CD4-positive, alpha-beta T cell treated with Interleukin-17A for 1 hour (primary cell): ENCODE data around the gene TECRL.

Experiments
- DNase-seq: peaks from one replicate; pipeline ENCODE4 v3.0.0-alpha.2; 2020

The TECRL gene, protein sequence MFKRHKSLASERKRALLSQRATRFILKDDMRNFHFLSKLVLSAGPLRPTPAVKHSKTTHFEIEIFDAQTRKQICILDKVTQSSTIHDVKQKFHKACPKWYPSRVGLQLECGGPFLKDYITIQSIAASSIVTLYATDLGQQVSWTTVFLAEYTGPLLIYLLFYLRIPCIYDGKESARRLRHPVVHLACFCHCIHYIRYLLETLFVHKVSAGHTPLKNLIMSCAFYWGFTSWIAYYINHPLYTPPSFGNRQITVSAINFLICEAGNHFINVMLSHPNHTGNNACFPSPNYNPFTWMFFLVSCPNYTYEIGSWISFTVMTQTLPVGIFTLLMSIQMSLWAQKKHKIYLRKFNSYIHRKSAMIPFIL

DNA sequence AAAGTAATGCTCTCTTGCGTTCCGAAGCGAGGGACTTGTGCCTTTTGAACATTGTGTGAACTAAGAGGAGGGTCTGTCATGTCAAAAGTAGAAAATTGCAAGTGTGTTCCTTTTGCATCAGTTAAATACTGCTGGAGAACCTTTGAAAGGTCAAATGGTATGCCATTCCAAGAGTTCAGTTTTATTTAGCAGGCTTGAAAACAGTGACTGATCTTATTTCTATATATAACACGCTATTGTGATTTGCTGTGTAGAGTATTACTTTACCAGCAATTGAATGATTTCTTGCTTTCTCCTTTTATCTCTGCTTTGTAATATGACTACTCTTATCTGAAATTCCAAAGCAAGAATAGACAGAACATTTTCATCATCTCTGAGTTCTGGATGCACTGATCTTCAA is at the start of gene TECRL:
Gene TECRL, minus strand, starts transcription at position 151 of the 400 bp plus-strand sequence. Its CDS starts 99 bp downstream, at position 52.
- DNase-seq, result no peak

DNA sequence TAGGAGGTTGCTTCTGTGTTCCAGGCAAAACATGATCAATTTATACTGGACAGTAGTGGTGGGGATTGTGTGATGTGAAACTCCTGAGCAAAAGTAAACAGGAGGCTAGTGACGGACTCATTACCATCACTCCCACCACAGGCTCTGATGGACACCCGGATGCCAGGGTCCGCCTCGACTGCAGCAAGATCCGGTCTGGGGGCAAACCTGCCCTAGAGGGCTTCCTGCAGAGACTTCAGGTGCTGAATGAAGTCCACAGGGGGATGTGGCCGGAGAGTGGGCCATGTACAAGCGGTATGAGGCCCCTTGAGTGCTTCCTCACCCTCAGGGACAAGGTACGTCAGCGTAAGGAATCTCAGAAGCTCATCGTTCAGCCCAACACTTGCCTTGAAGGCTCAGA is 23.4 kb upstream of the TECRL start:
- no peak for DNase-seq

DNA sequence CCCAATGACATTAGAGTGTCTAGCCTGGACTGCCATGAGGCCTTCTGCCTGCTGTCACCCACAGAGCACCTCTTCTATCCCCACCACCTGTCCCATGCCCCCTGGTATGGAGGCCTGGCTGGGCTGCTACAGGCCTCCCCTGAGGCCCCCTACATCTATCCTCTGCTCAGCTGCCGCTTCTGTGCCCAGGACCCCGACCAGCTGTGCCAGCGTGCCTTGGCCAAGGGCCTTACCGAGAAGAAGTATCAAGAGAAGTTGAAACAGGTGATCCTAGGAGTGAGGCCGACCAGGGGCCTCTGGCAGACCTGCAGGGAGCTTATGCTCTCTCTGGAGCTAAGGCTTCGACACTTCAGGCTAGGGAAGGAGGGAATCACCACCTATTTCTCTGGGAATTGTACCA is 21.7 kb upstream of the TECRL start:
- no peak for DNase-seq

DNA sequence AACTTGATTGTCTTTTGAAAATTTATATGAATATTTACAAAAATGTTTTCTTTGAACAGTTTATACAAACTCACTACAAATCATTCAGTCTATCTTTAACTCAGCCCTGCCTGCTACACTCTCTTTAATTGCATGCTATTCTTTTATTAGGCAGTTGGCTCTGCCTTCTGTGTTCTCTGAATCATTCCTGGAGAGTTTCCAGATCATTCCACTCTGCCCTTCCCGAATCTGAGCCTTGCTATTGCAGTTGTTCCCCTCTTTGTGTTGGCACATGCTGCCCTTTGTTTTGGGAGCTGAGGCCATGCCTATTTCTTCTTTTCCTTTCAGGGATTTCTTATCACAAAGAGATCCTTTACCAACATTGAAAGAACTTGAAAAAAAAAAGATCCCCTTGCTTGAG is 8.7 kb upstream of the TECRL start:
- DNase-seq, result no peak

DNA sequence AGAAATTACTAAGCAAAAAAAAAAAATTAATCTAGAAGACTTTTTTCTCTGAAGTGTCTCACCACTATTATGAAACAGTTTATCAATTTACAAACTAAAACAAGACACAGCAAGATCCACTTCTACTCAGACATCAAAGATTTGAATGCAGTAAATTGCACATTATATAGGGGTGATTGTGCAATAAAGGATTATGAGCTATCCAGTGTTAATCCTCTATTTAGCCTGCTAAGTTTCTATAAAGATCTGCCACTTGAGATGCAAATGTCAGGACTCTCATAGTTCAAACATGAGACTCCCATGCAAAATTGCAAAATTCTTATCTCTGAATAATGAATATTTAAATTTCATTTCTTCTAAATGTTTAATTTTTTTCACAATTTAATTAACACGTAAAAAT is 2.2 kb downstream of the TECRL start:
- no peak for DNase-seq

DNA sequence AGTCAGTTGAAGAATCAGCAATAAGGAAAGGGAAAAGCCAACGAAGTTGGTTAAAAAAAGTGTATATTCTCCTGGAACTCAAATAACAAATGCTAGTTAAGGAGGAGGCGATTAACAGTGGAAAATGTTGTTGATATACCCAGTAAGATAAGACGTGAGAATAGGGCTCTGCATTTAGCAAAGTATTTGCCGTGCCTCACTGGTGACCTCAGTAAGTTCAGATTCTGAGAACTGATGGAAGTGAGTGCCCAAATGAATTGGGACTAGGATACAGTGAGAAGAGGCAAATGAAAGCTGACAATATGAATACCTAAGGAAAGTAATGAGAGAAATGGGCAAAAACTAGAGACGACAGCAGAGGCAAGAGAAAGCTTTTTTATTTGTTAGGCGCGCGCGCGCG is 3.5 kb downstream of the TECRL start:
- no peak for DNase-seq

DNA sequence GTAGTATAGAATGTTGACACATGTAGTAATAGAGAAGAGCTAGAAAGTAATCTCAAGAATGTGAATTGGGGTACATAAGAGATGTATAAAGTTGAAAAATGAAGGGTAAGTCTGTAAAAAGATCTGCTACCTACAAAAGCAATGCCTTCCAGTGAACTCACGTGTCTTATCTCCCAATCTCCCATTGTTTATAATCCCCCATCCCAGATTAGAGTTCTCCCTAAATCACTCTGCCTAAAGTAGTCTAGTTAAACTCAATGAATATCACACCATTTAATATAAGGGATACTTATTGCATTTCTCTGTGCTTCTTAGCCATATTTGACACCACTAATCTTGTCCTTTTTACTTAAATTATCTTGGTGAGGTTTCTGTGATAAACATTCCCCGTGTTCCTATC is 6.6 kb downstream of the TECRL start:
- no peak for DNase-seq

DNA sequence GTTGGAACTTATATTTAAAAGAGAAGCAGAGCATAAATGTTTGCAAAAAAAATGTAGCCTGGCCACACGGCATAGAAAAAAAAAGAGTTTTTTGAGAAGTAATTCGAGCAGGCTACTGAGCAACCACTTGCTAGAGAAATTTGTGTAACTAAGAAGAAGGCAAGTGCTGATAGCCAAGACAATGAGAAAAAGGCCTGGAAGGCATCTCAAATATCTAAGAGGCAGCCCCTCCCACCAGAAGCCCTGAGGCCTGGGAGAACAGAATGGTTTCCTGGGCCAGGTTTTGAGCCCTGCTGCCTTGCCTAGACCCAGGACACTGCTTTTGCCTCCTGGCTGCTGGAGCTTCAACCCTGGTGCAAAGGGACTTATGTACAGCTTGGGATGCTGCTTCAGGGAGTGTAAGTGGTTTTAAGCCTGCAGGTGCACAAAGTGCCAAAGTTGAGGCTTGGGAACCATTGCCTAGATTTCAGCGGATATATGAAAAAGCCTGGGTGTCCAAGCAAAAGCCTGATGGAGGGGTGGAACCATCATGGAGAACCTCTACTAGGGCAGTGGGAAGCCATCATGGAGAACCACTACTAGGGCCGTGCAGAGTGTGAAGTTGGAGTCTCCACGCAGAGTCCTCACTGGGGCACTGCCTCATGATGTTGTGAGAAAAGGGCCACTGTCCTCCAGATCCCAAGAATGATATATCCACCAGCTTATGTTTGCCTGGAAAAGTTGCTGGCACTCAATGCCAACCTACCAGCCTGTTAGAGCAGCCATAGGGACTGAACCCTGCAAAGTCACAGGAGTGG is 9.7 kb downstream of the TECRL start:
- DNase-seq, result no peak

DNA sequence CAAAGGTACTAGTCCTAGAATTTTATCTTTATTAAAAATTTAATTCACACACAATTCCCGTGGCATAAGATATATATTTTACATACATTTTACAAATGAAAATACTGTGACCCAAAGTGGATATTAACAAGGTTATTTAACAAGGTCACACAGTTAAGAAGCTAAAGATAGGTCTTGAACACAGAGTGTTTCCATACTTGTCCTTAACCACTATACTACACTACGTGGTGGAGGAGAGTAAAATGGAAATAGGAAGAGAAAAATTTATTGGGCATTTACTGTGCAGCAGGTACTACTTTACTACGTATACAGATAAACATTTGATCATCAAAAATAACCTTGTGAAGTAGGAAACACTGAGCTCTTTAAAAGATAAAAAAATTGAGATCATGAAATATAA is 14.8 kb downstream of the TECRL start:
- DNase-seq, result no peak

DNA sequence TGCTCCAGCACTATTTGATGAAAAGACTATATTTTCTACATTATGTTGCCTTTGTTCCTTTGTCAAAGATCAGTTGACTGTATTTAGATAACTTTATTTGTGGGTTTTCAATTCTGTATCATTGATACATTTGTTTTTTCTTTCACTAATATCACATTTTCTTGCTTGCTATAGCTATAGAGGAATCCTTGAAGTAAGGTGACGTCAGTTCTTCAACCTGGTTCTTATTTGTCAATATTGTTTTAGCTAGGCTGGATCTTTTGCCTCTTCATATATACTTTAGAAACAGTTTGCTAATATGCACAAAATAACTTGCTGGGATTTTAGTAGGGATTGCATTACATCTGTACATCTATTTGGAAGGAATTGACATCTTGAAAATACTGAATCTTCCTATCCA is 21.0 kb downstream of the TECRL start:
- no peak for DNase-seq

DNA sequence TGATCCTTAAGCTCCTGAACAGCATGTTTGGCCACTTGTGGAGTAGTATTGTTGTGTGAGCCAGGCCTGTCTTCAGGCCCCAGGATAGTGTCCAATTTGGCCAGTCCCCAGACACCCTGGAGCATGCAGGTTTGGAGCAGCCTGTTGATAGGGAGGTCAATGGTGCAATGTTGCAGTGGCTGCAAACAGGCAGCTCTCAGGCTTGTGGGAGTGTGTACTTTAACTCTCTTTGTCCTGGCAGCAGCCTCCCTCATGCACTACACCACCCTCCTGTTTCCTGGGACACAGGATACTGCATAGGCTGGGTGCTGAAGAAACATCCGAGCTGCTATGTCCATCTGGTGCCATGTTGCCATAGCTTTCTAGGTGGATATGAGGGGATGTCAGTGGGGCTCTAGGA is 24.0 kb downstream of the TECRL start:
- no peak for DNase-seq

DNA sequence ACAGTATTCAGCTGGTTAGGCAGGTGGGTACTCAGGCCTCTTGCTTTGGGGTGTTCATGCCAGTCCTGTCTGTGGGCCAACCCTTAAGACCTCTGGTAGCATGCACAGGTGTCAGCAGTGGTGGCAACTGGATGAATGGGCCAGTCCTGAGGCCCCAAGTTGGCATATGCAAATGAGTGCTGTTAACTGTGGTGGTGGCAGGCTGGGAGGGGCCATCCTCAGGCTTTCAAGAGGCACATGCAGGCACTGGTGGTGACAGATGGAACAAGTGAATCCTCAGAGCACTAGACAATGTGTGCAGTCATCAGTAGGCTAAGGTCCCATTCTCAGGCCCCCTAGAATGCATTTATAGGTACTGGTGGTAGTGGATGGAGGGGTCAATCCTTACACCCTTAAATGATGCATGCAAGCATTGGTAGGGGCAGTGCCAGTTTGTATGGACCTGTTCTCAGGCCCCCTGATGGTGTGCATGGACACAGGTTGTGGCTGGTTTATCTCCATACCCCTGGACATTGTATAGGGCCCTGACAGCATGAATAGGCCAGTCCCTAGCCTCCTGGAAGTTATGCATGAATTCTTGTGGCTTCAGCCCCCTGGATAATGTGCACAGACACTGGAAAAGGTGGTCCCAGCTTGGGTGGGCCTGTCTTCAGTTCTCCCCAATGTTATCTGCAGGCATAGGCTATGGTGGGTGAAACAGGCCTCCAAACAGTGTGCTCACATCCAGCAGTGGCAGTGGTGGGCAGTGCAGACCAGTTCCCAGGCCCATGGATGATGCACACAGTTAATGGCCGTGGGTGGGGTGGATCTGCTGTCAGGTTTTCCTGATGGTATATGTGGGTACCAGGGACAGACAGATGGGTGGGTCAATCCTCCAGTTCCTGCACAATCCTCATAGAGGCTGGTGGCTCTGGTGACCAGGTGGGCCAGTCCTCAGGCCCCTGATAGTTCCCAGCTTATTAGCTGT is 24.7 kb downstream of the TECRL start:
- DNase-seq, result no peak

DNA sequence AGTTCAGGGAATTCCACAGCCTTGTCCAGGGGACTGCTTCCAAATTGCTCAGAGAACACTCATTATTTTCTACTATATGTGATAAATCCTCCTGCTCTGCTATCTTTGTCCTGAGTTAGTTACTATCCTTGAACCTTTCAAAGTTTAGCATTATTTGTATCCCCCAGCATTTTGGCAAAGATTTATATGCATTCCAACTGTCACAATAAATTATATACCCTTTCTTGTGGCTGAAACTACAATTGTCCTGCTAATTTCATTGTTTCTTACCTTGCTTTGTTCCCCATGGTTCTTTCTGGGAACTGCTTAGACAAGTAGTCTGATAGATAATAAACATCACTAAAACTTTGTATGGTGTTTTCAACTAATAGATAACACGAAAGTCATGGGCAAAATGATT is 40.5 kb downstream of the TECRL start:
- DNase-seq, result no peak

DNA sequence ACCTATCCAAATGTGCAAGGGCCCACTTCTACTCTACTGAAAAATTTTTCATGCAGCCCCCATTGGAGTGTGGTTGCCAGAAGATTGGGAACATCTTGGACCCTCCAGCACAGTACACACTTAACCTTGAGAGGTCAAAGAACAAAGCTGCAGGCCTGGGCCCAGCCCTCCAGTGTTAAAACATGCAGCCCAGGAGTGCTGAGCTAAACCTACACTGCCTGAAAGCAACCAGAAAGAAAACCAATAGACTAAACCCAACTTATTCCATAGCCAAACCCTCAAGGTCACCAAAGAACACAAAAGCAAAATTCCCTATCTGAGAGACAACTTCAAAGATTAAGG is 47.9 kb downstream of the TECRL start:
- DNase-seq, result no peak

DNA sequence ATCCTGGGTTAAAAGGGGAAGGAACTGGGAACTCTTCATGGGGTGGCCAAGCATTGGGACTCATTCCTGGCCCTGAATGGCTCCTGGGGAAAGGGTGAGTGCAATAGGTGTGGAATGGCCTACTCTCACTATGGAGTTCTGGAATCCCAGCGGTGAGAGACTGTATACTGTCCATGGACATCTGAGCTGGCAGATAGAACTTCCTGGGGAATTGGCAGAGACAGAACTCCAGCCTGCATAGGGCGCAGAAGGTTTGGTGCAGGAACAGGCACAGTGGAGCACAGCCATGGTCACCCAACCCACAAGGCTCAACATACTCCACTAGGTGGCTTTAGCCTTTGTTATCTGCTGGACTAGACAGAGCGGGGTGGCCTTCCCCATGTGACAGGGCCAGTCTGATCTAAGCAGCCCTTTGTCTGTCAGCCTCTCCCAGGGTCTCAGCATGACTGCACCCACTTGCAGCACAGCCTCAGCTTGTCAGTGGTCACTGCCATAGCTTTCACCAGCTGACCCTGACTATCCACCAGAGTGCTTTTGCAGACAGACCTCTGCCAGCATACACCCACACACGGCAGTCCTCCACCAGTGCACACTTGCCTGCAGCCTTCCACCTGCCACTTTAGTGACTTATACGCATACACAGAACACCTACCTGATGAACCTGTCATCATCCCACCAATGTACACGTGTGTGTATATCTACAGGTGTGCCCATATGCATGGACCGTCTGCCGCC is 48.4 kb downstream of the TECRL start:
- no peak for DNase-seq

DNA sequence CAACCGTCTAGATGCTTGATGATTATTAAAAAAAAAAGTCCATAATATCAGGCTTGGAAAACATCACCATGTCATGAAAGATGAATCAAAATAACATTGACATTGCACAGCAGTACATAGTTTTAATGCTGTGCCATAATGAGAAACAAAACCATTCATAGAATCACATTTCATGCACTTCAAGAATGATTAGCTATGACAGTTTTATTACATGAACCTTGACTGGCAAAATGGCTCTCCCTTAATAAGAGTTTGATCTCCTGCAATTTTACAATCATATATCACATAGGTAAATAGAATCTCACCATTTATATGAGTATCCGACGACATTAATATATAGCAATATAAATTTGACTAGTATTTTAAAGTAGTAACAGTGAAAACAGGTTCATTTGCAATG is 49.8 kb downstream of the TECRL start:
- no peak for DNase-seq

DNA sequence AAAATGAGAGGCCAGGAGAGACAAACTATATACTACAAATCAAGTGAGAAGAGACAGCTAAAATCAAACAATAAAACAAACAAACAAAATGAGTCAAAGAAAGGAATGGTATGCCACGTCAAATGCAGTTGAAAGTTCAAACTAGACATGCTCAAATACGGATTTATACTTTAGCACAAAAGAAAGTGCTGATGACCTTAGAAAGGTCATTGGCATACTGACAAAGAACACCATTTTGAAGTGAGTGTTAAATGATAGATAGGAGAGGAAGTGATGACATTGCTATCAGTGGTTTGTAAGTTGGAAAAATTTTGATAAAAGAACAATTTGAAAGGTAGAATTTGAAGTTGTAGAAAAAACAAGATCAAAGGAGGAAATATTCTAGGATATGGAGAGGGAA is 55.3 kb downstream of the TECRL start:
- no peak for DNase-seq

DNA sequence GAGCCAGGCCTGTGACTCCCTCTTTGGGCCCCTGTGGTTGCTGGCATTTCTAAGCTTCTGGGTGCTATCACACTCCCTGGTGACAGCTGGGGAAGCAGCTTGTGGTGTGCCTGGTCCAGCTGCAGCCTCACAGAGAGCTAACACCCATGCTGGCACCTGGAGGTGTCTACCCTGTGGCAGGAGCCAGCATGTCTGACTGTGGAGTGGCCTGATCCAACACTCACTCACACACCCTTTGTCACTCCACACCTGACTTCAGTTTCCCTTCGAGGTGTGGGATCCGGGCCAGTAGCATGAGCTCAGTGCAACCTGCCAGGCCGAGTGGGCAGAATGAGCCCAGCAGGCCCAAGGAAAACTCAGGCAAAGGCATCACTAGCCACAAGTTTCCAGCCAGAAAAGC is 67.5 kb downstream of the TECRL start:
- DNase-seq, result no peak

DNA sequence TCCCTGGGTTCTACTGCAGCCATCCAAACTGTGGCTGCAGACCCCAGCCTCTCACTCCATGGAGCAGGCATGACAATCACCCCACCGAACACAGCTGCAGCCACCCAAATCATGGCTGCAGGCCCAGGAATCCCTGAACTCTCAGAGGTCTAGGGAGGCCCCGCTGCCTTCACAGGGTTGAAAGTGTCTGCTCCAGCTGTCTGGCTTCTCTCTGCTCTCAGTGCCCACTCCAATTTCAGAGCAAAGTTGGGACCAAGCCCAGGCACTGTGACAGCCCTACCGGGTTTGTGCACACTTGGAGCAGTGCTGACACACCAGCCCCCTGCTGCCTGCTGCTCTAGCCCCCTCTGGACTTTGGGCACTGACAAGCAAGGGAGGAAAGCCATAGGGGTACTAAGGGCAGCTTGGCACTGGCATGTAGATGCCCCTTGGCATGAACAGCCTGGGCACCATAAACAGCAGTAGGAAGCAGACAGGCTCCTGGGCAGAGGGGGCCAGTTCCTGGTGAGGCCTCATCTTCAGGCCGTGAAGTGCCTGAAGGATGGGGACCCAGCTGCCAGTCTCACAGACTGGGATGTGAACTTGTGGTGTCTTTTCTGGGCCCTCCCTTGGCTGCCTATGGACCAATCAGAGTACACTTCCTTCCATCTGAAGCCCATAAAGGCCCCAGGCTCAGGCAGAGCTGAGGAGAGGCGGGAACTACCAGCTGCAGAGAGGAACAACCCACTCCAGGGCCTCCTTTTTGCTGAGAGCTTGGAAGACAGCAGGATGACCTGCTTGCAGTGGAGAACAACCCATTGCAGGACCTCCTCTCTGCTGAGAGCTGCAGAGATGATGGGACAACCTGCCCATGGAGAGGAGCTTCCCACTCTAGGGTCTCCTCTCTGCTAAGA is 68.8 kb downstream of the TECRL start:
- no peak for DNase-seq

DNA sequence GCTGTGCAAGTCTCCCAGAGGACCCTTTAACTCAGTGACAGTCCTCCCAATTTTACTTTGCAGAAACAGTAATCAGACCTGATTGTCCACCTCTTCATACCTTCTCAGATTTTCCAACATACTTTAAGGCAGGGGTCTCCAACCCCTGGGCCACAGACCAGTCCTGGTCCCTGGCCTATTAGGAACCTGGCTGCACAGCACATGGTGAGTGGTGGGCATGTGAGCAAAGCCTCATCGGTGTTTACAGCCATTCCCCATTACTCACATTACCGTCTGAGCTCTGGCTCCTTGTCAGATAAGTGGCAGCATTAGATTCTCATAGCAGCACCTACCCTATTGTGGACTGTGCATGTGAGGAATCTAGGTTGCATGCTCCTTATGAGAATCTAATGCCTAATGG is 74.3 kb downstream of the TECRL start:
- no peak for DNase-seq

DNA sequence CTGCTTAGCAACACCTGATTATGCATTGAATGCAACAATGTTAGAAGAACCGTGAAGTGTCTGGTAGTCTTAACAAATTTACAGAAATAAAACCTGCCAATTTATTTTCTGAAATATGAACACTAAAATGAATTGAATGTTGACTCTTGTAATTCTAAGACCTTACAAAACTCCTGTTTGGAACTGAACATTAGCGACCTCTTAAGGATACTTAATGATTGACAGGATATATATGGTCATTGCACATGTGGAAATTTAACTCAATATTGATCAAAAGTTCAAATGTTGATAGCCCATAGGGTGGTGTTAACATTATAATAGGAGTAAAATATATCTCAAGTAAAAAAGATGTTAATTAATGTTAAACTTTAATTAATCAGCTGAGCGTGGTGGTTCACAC is 79.1 kb downstream of the TECRL start:
- DNase-seq, result no peak

DNA sequence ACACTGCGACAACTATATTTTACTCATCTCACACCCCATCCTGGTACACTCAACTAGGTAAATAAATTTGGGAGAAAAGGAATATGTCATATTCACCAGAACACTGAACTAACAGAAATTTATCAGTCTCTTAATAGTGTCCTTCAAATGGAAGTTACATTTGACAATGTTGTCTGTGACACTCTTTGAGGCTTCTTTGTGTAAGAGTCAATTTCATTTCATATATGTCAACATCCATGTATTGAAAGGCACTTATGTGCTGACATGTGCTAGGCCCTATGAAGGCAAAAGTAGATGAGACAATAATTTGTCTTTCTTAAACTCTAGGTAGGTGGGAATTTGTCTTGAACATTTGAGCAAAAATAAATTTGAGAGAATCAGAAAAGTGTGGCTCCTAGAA is 82.0 kb downstream of the TECRL start:
- DNase-seq, result no peak
